Activated CD8-positive, alpha-beta memory T cell treated with anti-CD3 and anti-CD28 coated beads for 4 hours (primary cell): ENCODE results near the gene PYDC2.
"Not testable (repeated sequence)": the region's sequence is repeated elsewhere in the genome, so short reads cannot be mapped to it uniquely, and the experiment has no call there.

Source experiments
- DNase-seq, 2 donors: peaks; one replicate each; pipeline ENCODE4 v3.0.0-alpha.2; 2020; ENCODE audit warnings: low read depth in 2 of 2

PYDC2 gene

DNA sequence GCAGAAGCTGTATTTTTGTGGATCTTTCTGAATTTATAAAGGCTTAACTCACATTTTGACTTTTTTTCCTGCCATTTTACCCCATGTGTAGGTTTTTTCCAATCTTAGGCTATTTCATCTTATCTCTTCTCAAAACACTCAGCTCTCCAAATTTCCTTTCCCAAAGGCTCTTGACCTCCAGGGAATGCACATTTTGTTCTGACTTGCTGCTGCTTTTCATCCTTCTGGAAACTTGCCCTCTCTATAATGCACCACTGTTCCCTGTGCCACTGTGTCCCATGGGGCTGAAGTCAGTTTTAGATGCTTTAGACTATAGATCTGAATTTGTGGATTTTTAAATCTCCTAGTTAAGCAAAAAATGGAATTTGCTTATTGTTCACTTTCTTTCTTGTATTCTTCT lies 9.1 kb downstream of the PYDC2 start:
- no peak for DNase-seq

DNA sequence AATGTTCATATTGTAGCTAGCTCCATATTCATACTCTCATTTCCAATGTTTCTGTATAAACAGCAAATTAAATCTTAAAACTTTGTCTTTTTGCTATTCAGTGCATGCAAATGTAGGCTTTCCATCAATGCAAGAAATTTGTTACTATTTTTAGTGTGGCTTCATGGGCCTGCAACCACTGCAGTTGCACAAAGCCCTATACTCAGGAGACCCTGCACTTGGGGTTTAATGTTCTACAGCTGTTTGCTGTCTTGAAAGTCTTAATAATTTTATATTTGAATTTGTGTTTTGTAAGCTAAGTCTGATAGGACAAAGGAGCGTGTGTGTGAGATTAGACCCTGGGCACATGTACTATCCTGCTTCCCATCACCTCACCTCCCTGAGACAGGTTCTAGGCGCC lies 9.6 kb downstream of the PYDC2 start:
- no peak for DNase-seq

DNA sequence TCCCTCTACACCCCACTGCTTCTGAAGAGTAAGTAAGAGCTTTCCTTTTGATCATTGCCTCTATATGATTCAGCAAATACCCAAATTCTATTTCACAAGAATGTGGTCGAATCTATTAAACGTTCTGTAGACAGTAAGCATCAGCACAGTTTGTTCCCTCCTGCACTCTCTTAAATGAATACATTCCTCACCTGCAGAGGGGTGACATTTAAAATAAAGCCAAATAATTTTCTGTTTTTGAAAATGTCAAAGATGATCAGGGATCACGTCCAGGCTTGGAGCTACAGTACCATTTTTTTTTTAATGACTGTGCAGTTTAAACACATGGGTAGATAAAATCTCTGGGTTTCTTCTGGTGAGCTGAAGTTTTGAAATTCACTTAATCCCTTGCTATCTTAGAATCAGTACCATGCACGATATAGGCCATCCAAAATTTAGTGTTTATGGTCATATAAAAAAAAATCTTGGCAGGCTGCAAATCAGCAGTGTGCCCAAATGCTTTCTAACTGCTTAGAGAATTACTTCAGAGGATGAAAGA lies 12.8 kb downstream of the PYDC2 start:
- no peak for DNase-seq

DNA sequence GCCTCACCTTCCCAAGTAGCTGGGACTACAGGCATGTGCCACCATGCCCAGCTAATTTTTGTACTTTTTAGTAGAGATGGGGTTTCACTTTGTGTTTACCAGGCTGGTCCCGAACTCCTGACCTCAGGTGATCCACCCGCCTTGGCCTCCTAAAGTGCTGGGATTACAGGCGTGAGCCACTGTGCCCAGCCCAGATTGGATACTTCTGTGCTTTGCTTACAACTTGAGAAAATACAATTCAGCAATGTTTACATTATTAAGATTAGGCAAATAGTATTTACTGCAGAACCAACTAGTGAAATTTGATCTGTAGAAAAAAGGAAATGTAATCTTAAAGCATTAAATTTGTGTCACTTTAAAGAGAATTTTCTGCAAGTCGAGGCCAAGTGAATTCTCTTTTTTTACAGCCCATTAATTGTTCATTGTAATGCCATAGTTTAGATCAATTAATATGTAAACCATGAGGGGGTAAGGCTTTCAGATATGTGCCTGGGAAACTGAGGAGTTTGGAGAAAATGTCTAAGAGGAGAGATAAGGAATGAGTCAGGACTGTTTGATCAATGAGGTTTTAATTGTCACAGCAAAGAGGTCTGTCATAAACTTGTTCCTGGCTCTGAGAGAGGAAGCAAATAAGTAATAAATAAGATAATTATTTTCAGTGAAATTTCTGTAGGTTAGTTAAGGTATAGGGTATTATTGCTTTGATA lies 15.3 kb downstream of the PYDC2 start:
- DNase-seq = no peak

DNA sequence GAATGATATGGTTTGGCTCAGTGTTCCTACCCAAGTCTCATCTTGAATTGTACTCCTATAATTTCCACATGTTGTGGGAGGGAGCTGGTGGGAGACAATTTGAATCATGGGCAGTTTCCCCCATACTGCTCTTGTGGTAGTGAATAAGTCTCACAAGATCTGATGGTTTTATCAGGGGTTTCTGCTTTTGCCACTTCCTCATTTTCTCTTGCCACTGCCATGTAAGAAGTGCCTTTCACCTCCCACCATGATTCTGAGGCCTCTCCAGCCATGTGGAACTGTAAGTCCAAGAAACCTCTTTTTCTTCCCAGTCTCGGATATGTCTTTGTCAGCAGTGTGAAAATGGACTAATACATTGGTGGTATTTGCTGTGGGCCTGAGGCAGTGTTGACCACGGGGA lies 23.0 kb downstream of the PYDC2 start:
- DNase-seq = not testable (repeated sequence)

DNA sequence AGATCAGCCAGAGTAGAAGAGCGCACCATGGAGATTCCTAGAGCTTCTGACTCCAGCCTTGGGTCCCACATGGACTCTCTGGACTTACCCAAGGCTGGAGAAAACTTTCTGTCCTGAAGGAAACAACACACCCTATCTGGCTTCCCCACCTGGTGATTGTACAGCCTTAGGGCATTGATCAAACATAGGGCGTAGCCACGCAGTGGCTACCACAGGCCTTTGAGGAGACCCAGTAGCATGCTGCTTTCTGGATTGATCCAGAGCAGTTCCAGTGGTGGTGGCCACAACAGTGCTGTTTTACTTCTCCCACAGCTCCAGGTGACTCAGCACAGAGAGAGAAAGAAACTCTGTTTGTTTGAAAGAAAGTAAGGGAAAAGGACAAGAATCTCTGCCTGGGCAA lies 23.5 kb downstream of the PYDC2 start:
- DNase-seq = no peak

DNA sequence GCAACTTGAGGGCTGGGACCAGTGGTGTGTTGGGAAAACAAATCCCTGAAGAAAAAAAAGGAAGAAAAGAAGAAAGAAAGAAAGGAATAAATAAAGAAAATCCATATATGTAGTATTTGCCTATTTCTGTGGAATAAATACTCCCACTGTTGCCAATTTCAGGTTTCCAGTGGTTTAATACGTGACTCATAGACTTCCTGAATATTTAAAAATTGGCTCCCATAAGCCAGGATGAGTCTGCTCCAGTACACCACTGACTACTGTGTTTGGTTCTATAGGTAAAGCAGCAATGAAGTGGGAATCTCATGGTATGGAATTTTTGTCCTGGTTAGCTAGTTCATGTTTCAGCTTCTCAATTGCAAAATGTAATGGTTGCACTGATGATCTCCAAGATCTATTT lies 31.6 kb downstream of the PYDC2 start:
- no peak for DNase-seq

DNA sequence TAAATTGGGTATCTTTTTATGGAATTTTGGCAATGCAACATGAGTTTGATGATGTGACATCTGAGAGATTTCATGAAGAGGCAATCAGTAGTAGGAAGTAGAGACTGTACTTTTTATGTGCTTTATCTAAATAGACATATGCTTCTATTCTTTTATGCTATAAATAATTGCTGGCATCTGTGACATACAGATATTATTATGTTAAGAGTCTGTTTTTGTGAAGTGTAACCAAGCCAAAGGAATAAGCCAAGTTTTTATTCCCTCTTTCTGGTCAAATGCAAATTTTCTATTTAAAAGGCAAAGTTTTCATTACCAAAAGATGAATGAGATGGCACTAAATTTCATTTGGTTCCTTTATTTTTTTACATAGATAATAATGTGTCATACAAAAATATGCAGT lies 32.4 kb downstream of the PYDC2 start:
- no peak for DNase-seq

DNA sequence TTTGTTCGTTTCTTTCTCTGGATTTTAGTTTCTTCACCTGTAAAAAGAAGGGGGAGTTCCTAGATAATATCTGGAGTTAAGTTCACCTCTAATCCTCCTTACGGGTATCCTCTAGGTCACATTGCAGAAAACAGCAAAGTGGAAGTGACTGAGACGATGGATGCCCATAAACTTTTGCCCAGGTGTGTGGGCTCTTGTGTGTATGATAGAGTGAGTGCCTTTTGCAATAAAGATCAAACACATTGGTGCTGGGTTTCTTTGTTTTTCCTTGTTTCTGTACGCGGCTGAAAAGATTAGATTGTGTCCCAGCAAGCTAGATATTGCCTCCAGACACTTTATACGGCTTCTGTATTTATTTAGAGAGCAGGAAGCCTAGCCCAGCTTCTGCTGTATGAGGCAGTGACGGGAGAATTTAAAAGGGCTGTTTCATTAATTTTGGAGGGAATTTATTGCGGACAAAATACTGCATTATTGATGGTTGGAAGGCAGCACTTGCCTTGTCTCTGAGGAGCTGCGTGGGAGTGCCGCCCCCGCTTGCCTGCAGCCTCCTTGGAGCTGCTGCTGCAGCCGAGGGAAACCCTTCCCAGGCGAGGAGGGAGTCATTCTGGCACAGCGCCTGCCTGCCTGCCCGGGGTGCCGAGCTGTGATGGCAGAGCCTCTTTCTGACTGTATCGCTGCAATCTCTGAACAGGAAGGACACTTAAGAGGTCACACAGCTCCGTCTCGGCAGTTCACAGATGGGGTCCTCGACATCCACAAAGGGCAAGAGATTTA lies 38.5 kb downstream of the PYDC2 start:
- DNase-seq = no peak

DNA sequence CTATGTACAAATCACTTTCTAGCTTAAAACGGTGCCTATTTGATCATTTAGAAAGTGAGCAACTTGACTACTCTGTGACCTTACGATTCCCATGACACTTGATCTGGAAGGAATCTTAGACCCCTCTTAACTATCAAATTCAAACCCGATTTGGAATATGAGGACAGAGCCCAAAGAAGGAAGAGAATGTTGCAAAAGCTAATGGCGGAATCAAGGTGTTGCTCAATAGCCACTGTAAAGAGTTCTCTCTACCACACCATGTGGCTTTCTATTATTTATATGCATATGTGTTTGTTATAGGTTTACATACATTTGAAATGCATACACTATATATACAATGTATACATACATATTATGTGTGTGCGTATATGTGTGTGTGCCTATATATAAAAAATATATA lies 39.9 kb downstream of the PYDC2 start:
- DNase-seq = no peak

DNA sequence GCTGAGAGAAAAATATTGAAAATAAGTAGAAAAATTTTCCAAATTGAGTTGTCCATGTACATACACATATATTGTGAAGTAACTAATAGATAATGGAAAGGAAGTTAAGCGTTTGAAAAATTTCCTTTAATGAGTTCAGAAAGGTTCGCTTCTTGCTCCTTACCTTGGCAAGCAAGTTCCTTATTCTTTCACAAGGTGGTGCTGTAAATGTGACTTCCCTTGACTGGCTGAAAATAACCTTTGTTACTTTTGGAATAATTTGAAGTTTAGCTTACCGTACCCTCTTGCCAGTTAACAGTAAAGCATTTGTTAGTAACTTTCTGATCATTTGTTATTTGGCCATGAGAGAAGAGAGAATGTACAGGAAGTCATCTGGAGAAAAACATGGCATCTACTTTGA lies 41.6 kb downstream of the PYDC2 start:
- no peak for DNase-seq

DNA sequence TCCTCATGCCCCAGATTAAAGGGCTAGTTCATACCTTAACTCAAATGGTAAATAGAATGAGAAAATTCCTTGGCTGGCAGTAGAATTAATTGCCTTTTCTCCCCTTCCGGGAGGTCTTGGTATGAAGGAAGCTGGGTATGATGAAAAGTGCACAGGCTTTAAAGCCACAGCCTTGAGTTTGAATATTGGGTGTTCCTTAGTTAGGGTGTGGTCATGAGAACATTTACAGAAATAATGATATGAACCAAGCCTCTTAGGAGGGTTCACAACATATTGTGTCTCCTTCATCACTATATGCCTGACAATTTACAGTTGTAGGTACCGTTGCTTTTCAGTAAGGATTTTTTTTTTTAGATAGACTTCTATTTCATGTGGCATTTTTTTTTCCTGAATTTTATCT lies 48.1 kb downstream of the PYDC2 start:
- no peak for DNase-seq
